Endothelial cell (in vitro differentiated cells): ENCODE measurements around the gene ESYT1. TPM values are rescaled to one million over a fixed set of nuclear protein-coding genes. Genes with fewer than 3 reads are reported as not detected.
A peak's percentile ranks its signal among the peaks of the same experiment; 100 is the strongest.

Experiments
- DNase-seq: peaks from one replicate; pipeline ENCODE4 v3.0.0; 2021; ENCODE audit warnings: low spot score
- H3K27ac Mint-ChIP-seq: one replicate; pipeline ENCODE4 v1.8.0; 2021; ENCODE audit warnings: mixed read lengths, inconsistent platforms; ENCODE audit not compliant: unreplicated experiment
- H3K27me3 Mint-ChIP-seq: one replicate; pipeline ENCODE4 v1.8.0; 2021; ENCODE audit warnings: mild to moderate bottlenecking, moderate library complexity, mixed read lengths, inconsistent platforms; ENCODE audit not compliant: unreplicated experiment
- H3K36me3 Mint-ChIP-seq: one replicate; pipeline ENCODE4 v1.8.0; 2021; ENCODE audit warnings: mild to moderate bottlenecking, low read depth, mixed read lengths, inconsistent platforms; ENCODE audit not compliant: unreplicated experiment
- H3K4me1 Mint-ChIP-seq: one replicate; pipeline ENCODE4 v1.8.0; 2021; ENCODE audit warnings: mild to moderate bottlenecking, mixed read lengths, inconsistent platforms; ENCODE audit not compliant: unreplicated experiment
- H3K4me3 Mint-ChIP-seq: one replicate; pipeline ENCODE4 v1.8.0; 2021; ENCODE audit warnings: mild to moderate bottlenecking, mixed read lengths, inconsistent platforms; ENCODE audit not compliant: unreplicated experiment
- H3K9me3 Mint-ChIP-seq: one replicate; pipeline ENCODE4 v1.8.0; 2021; ENCODE audit warnings: mixed read lengths, inconsistent platforms; ENCODE audit not compliant: unreplicated experiment
- CTCF ChIP-seq: fragments of 200-600 bp; sonication (generic); IDR thresholded peaks from one replicate; pipeline ENCODE4 v1.5.0; 2021; ENCODE audit warnings: antibody characterized with exemption; ENCODE audit not compliant: unreplicated experiment
- total RNA-seq: library from RNA; stranded (reverse); fragmentation: NEBNext Ultra II Directional; extraction: Animal tissue kit (Norgen Biotek cat#: 25700); gene quantifications from one replicate; pipeline ENCODE4 v1.2.1, GENCODE V29; 2021; ENCODE audit not compliant: unreplicated experiment

The ESYT1 gene
- total RNA-seq, 1 donor from 2014 or later, result 302 TPM

GRCh38 chr12:56119361-56119796, 8.7 kb upstream of the ESYT1 start:
- no peaks in the 10 kb centered on the region for H3K9me3 Mint-ChIP-seq
- H3K4me3 Mint-ChIP-seq, result peak overlapping the region; percentile 99

GRCh38 chr12:56120158-56120846, 7.8 kb upstream of the ESYT1 start:
- peak overlapping the region; percentile 100 for H3K27ac Mint-ChIP-seq

More at GRCh38 chr12:56119361-56119796, 8.7 kb upstream of the ESYT1 start:
- peaks cover 25% of the 10 kb centered on the region for H3K27me3 Mint-ChIP-seq
- peak overlapping the region; percentile 100 for H3K27ac Mint-ChIP-seq
- H3K4me1 Mint-ChIP-seq, result peaks cover 50% of the 10 kb centered on the region
- peak; percentile 67 for TF ChIP-seq CTCF
- DNase-seq, result peak; percentile 68
- peaks cover 51% of the 10 kb centered on the region for H3K36me3 Mint-ChIP-seq

GRCh38 chr12:56121204-56121870, 6.7 kb upstream of the ESYT1 start:
- DNase-seq, result no peak
- Mint-ChIP-seq H3K4me3 (peak overlapping the region; percentile 85), H3K36me3 (peaks cover 44% of the 10 kb centered on the region), H3K4me1 (peaks cover 61% of the 10 kb centered on the region), H3K27me3 (peaks cover 20% of the 10 kb centered on the region), H3K27ac (no peak overlapping the region), H3K9me3 (no peaks in the 10 kb centered on the region)
- no peak for TF ChIP-seq CTCF

More at GRCh38 chr12:56120158-56120846, 7.8 kb upstream of the ESYT1 start:
- H3K36me3 Mint-ChIP-seq, result peaks cover 51% of the 10 kb centered on the region
- no peak for TF ChIP-seq CTCF
- peak overlapping the region; percentile 85 for H3K4me3 Mint-ChIP-seq
- H3K27me3 Mint-ChIP-seq, result peaks cover 27% of the 10 kb centered on the region
- H3K9me3 Mint-ChIP-seq, result no peaks in the 10 kb centered on the region
- peaks cover 58% of the 10 kb centered on the region for H3K4me1 Mint-ChIP-seq
- no peak for DNase-seq

DNA sequence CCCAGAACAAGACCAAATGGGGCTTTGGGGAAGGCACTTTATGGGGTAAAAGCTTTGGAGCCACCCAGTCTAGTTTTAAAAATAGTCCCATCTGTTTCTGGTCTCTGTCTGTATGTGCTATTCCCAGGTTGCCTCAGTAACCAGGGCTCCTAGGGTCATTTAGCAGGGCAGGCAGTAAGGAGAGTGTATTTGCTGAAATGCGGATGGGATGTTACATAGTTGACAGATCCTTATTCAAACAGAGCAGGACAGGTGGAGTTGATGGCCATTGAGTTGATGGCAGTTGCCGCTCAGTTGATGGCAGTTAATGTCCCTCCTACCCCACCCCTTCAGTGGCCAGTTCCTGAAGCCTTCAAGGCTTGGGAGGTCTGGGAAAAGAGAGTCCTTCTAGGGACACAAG, 5.4 kb upstream of the ESYT1 start:
- Mint-ChIP-seq H3K27me3 (peaks cover 16% of the 10 kb centered on the region), H3K4me1 (peaks cover 63% of the 10 kb centered on the region), H3K36me3 (peaks cover 39% of the 10 kb centered on the region), H3K4me3 (peak overlapping the region; percentile 12), H3K27ac (peak overlapping the region; percentile 4), H3K9me3 (no peaks in the 10 kb centered on the region)
- TF ChIP-seq CTCF, result no peak
- DNase-seq, result no peak

DNA sequence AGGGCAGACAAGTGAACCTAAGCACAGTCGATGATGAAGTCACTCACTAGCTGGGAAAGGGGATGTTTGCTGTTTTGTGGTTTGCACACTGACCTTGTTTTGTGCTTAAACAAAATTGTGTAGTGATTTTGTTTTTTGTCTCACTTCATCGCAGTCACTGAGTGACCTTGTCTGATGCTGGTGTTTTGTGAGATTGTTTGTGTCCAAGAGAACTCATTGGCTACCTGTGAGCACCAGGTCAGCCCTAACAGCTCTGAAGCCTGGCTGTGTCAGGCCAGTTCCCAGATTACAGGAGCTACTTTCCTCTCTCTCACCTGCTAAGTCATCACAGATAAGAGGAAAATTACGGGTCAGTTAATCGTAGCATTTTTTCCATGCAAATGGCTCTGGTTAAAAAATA, 3.9 kb upstream of the ESYT1 start:
- Mint-ChIP-seq H3K9me3 (no peaks in the 10 kb centered on the region), H3K27ac (peak overlapping the region; percentile 93), H3K4me3 (no peak overlapping the region), H3K27me3 (peaks cover 14% of the 10 kb centered on the region), H3K4me1 (peaks cover 60% of the 10 kb centered on the region), H3K36me3 (peaks cover 28% of the 10 kb centered on the region)
- TF ChIP-seq CTCF, result no peak
- DNase-seq, result no peak
